HG03378 (cell line): Measurements from ENCODE around the gene RASSF5.
"Not testable (repeated sequence)": the region's sequence is repeated elsewhere in the genome, so short reads cannot be mapped to it uniquely, and the experiment has no call there.

Source experiments
- ATAC-seq: cut with Tn5 transposase; IDR thresholded peaks from one replicate; pipeline ENCODE4 v1.9.1; 2021; ENCODE audit warnings: mild to moderate bottlenecking, moderate library complexity; ENCODE audit not compliant: unreplicated experiment

The RASSF5 gene

GRCh38 chr1:206626396-206626795, 119.1 kb downstream of the RASSF5 start:
- ATAC-seq, result not testable (repeated sequence)

- no peak for ATAC-seq
Observed at GRCh38 chr1:206628916-206629315, 121.6 kb downstream of the RASSF5 start.

- ATAC-seq, result no peak
Observed at GRCh38 chr1:206631085-206631509, 123.8 kb downstream of the RASSF5 start.

GRCh38 chr1:206633708-206634121, 126.4 kb downstream of the RASSF5 start:
- no peak for ATAC-seq

- peak; percentile 35 for ATAC-seq
Observed at GRCh38 chr1:206634365-206635079, 127.2 kb downstream of the RASSF5 start.

GRCh38 chr1:206635080-206635977, 128.0 kb downstream of the RASSF5 start, which contains the start of gene DYRK3:
Gene DYRK3, plus strand, starts transcription at chr1:206635536. Its CDS starts 168 bp downstream, at chr1:206635704.
- peak; percentile 70 for ATAC-seq

- ATAC-seq, result no peak
Observed at GRCh38 chr1:206635978-206636345, 128.6 kb downstream of the RASSF5 start.

GRCh38 chr1:206636671-206637070, 129.3 kb downstream of the RASSF5 start:
- ATAC-seq, result no peak

GRCh38 chr1:206637605-206638004, 130.3 kb downstream of the RASSF5 start:
- no peak for ATAC-seq
